SK-N-SH treated with all-trans-retinoic acid at 6 μM for 48 hours (cell line): ENCODE data around the gene ADGRG1.

Source experiments
- ATAC-seq: fragments of 200-7000 bp; cut with Tn5 transposase; 3 replicates; pipeline ENCODE4 v1.9.1; 2020; ENCODE audit warnings: mild to moderate bottlenecking, moderate library complexity
- ARNTL ChIP-seq: fragments of 450-650 bp; formaldehyde crosslinking; IDR thresholded peaks from 2 replicates; pipeline ENCODE4 v1.5.0; 2020; ENCODE audit warnings: low read depth, mild to moderate bottlenecking, moderate library complexity, borderline replicate concordance
- BACH2 ChIP-seq: fragments of 250-450 bp; sonication (Bioruptor Pico); IDR thresholded peaks from 2 replicates; pipeline ENCODE4 v1.9.0; 2021; ENCODE audit warnings: mild to moderate bottlenecking, borderline replicate concordance
- ESRRG ChIP-seq: fragments of 250-450 bp; sonication (Bioruptor Pico); IDR thresholded peaks from 2 replicates; pipeline ENCODE4 v1.6.1; 2021; ENCODE audit warnings: mild to moderate bottlenecking
- OSR1 ChIP-seq: fragments of 250-450 bp; sonication (Bioruptor Pico); IDR thresholded peaks from 2 replicates; pipeline ENCODE4 v1.8.0; 2022; ENCODE audit warnings: moderate library complexity, mild to moderate bottlenecking, inconsistent platforms
- PPARA ChIP-seq: fragments of 250-450 bp; sonication (Bioruptor Pico); IDR thresholded peaks from 2 replicates; pipeline ENCODE4 v1.5.0; 2020; ENCODE audit warnings: mild to moderate bottlenecking, borderline replicate concordance
- RARB ChIP-seq: fragments of 250-450 bp; sonication (Bioruptor Pico); IDR thresholded peaks from 2 replicates; pipeline ENCODE4 v1.8.0; 2021; ENCODE audit warnings: mild to moderate bottlenecking, moderate library complexity
- TCF4 ChIP-seq: fragments of 250-450 bp; sonication (Bioruptor Pico); IDR thresholded peaks from 2 replicates; pipeline ENCODE4 v1.8.0; 2021; ENCODE audit warnings: mild to moderate bottlenecking, moderate library complexity, borderline replicate concordance
- TOX ChIP-seq: fragments of 250-450 bp; sonication (Bioruptor Pico); IDR thresholded peaks from 2 replicates; pipeline ENCODE4 v1.8.0; 2021; ENCODE audit warnings: mild to moderate bottlenecking, moderate library complexity, borderline replicate concordance
- ZC3H10 ChIP-seq: fragments of 250-450 bp; sonication (Bioruptor Pico); IDR thresholded peaks from 2 replicates; pipeline ENCODE4 v1.5.1; 2021; ENCODE audit warnings: mild to moderate bottlenecking, moderate library complexity
- ZFP3 ChIP-seq: fragments of 250-450 bp; sonication (Bioruptor Pico); IDR thresholded peaks from 2 replicates; pipeline ENCODE4 v1.5.0; 2020; ENCODE audit warnings: mild to moderate bottlenecking, moderate library complexity
- ZFP30 ChIP-seq: fragments of 450-650 bp; formaldehyde crosslinking; IDR thresholded peaks from 2 replicates; pipeline ENCODE4 v1.5.0; 2022; ENCODE audit warnings: mild to moderate bottlenecking, moderate library complexity
- ZNF565 ChIP-seq: fragments of 450-650 bp; formaldehyde crosslinking; conservative IDR thresholded peaks from 2 replicates; pipeline ENCODE4 v1.5.0; 2020; ENCODE audit warnings: low read depth, mild to moderate bottlenecking, moderate library complexity
- ZNF70 ChIP-seq: fragments of 450-650 bp; formaldehyde crosslinking; IDR thresholded peaks from 2 replicates; pipeline ENCODE4 v1.5.0; 2020; ENCODE audit warnings: mild to moderate bottlenecking, moderate library complexity
- ZNF8 ChIP-seq: fragments of 450-650 bp; formaldehyde crosslinking; IDR thresholded peaks from 2 replicates; pipeline ENCODE4 v1.5.0; 2020; ENCODE audit warnings: mild to moderate bottlenecking, moderate library complexity
- TF ChIP-seq, protein P1 (sequence below): fragments of 250-450 bp; sonication (Bioruptor Pico); IDR thresholded peaks from 2 replicates; pipeline ENCODE4 v1.5.0; 2020; ENCODE audit warnings: mild to moderate bottlenecking, moderate library complexity
- TF ChIP-seq, protein P2 (sequence below): fragments of 250-450 bp; sonication (Bioruptor Pico); IDR thresholded peaks from 2 replicates; pipeline ENCODE4 v1.5.1; 2020; ENCODE audit warnings: low read depth, mild to moderate bottlenecking, moderate library complexity
- TF ChIP-seq, protein P3 (sequence below): fragments of 250-450 bp; sonication (Bioruptor Pico); IDR thresholded peaks from 2 replicates; pipeline ENCODE4 v1.8.0; 2020; ENCODE audit warnings: mild to moderate bottlenecking, moderate library complexity, borderline replicate concordance

Gene ADGRG1

DNA sequence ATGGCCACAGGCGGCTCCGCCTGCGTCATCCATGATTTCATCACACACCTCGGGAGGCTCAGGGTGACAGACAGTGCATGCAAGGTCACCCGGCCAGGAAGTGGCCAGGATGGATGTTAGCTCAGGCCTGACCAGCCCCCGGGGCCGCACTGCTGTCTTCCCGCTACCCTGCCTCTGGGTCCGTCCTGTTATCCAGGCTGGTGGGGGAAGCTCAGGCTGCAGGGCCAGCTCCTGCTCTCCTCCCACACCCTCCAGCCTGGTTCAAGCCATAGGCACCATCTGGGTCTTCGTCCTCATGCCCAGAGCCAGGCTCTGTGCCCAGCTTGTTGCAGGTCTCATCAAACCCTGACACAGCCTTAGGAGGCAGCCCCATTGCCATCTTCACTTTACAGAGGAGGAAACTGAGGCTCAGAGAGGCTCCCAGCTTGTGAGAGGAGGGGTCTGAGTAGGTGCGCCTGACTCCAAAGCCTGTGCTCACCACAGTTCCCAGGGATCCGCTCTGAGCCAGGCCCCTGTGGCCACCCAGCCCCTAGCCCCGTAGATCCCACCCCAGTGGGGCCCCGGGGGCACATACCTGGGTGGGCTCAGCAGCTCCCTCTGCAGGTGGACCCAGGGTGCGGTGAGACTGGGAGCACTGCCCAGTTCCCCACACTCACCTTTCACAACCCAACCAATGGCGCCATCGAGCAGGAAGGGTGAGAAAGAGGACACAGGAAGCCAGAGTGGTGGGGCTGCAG lies 39.3 kb downstream of the ADGRG1 start (continued):
- TF ChIP-seq, protein P1, sequence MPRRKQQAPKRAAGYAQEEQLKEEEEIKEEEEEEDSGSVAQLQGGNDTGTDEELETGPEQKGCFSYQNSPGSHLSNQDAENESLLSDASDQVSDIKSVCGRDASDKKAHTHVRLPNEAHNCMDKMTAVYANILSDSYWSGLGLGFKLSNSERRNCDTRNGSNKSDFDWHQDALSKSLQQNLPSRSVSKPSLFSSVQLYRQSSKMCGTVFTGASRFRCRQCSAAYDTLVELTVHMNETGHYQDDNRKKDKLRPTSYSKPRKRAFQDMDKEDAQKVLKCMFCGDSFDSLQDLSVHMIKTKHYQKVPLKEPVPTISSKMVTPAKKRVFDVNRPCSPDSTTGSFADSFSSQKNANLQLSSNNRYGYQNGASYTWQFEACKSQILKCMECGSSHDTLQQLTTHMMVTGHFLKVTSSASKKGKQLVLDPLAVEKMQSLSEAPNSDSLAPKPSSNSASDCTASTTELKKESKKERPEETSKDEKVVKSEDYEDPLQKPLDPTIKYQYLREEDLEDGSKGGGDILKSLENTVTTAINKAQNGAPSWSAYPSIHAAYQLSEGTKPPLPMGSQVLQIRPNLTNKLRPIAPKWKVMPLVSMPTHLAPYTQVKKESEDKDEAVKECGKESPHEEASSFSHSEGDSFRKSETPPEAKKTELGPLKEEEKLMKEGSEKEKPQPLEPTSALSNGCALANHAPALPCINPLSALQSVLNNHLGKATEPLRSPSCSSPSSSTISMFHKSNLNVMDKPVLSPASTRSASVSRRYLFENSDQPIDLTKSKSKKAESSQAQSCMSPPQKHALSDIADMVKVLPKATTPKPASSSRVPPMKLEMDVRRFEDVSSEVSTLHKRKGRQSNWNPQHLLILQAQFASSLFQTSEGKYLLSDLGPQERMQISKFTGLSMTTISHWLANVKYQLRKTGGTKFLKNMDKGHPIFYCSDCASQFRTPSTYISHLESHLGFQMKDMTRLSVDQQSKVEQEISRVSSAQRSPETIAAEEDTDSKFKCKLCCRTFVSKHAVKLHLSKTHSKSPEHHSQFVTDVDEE (CRISPR knock-in tag) = no peak
- TF ChIP-seq, protein P2, sequence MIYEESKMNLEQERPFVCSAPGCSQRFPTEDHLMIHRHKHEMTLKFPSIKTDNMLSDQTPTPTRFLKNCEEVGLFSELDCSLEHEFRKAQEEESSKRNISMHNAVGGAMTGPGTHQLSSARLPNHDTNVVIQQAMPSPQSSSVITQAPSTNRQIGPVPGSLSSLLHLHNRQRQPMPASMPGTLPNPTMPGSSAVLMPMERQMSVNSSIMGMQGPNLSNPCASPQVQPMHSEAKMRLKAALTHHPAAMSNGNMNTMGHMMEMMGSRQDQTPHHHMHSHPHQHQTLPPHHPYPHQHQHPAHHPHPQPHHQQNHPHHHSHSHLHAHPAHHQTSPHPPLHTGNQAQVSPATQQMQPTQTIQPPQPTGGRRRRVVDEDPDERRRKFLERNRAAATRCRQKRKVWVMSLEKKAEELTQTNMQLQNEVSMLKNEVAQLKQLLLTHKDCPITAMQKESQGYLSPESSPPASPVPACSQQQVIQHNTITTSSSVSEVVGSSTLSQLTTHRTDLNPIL (CRISPR knock-in tag) = no peak
- TF ChIP-seq TCF4 (CRISPR knock-in tag) (no peak), ESRRG (no peak), ZFP30 (CRISPR knock-in tag) (no peak), BACH2 (CRISPR knock-in tag) (no peak), ZNF70 (CRISPR knock-in tag) (no peak)
- TF ChIP-seq, protein P3, sequence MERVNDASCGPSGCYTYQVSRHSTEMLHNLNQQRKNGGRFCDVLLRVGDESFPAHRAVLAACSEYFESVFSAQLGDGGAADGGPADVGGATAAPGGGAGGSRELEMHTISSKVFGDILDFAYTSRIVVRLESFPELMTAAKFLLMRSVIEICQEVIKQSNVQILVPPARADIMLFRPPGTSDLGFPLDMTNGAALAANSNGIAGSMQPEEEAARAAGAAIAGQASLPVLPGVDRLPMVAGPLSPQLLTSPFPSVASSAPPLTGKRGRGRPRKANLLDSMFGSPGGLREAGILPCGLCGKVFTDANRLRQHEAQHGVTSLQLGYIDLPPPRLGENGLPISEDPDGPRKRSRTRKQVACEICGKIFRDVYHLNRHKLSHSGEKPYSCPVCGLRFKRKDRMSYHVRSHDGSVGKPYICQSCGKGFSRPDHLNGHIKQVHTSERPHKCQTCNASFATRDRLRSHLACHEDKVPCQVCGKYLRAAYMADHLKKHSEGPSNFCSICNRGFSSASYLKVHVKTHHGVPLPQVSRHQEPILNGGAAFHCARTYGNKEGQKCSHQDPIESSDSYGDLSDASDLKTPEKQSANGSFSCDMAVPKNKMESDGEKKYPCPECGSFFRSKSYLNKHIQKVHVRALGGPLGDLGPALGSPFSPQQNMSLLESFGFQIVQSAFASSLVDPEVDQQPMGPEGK (CRISPR knock-in tag) = no peak

DNA sequence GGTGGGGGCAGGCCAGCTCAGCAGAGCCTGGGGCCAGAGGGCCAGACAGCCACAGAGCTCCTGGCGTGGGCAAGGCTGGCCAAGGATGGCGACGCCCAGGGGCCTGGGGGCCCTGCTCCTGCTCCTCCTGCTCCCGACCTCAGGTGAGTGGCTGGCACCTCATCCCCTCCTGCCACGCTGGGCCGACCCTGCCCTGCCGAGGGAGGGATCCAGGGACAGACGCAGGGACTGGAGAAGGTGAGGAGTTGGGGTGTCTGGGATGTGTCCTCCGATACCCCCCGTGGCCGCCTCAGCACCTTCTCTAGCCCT lies 39.8 kb downstream of the ADGRG1 start, which contains the start of gene ADGRG3:
TSS of gene ADGRG3 (plus strand) at position 44 of the 309 bp plus-strand sequence. CDS start at position 86, 42 bp downstream.
- TF ChIP-seq, protein P1 (CRISPR knock-in tag) = no peak
- TF ChIP-seq TOX (CRISPR knock-in tag) = no peak
- no peak for TF ChIP-seq ZNF565 (CRISPR knock-in tag)
- TF ChIP-seq PPARA (CRISPR knock-in tag) = no peak
- no peak for TF ChIP-seq ARNTL
- TF ChIP-seq OSR1 = no peak
- TF ChIP-seq ZC3H10 (CRISPR knock-in tag) = no peak
- no peak for ATAC-seq

DNA sequence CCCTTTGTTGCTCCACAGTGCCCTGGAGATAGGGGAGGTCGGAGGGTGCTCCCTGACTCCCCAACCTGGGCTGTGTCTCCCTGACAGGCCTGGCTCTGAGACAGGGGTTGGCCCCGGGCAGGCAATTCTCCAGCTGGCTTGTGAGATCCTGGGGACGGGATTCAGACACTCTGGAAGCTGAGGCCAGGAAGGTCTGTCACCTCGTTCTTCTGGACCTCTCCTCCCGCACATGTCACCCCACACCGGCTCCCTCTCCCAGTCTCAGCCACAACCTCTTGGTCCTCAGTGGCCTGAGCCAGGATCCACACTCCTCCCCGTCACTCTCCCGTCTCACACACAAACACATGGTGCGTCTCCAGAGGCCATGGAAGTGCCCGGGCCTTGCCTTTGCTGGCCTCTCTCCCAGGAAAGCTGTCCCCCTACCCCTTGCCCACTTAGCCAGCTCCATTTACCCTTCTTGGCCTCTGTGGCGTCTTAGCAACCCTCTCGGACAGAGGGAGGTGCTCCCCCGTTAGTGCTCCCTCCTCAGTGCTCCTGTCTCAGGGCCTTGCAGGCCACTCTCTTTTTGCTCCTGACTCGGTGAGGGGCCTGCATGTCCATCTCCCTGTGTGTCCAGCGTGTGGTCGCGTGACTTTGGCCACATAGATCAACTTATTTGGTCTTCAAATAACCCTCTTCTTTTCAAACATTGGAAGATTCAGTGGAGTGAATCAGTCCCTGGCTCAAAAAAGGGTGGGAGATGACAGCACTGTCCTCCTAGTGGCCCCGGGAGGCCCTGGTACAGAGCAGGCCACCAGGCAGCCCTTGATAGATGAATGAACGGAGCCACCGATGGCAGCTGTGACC lies 40.4 kb downstream of the ADGRG1 start:
- no peak for ATAC-seq
- TF ChIP-seq BACH2 (CRISPR knock-in tag) (no peak), RARB (CRISPR knock-in tag) (no peak), ZNF70 (CRISPR knock-in tag) (no peak), ZNF8 (CRISPR knock-in tag) (no peak), OSR1 (no peak), ZFP3 (CRISPR knock-in tag) (no peak), TCF4 (CRISPR knock-in tag) (no peak)
